B cell (primary cell): ENCODE data around the gene BOK. TPM values are rescaled to one million over a fixed set of nuclear protein-coding genes. Genes with fewer than 3 reads are reported as not detected.

Experiments used
- ATAC-seq: fragments of 200-7000 bp; cut with Tn5 transposase; one replicate; pipeline ENCODE4 v1.10.0; 2021; ENCODE audit warnings: low read depth, mild to moderate bottlenecking, moderate number of reproducible peaks, moderate library complexity
- CTCF ChIA-PET: fragments of 350-600 bp; sonication (Branson Sonifier 250); formaldehyde crosslinking; loops from one replicate; lab custom pipeline; 2021; ENCODE audit warnings: antibody characterized with exemption, inconsistent platforms; lab: Charles Lee
- POLR2A ChIA-PET: fragments of 350-600 bp; sonication (Branson Sonifier 250); formaldehyde crosslinking; loops from one replicate; lab custom pipeline; 2021; ENCODE audit warnings: antibody characterized with exemption; lab: Charles Lee
- DNase-seq: peaks from one replicate; pipeline ENCODE4 v3.0.0; 2013
- H2AFZ ChIP-seq: 2 replicates; pipeline ENCODE4 v1.6.1; 2012; ENCODE audit warnings: mild to moderate bottlenecking, low read depth, low read length; ENCODE audit not compliant: insufficient read depth, poor library complexity, severe bottlenecking
- H3K27ac ChIP-seq, 2 donors: 1 replicate in 1 of 2; 2 replicates in 1 of 2; pipeline ENCODE4 v1.5.1; 2012 to 2013; ENCODE audit warnings: low read length in 2 of 2, mild to moderate bottlenecking in 2 of 2, moderate library complexity in 1 of 2
- H3K27me3 ChIP-seq, 4 experiments: fragments of 200-600 bp in 1 of 4; sonication (generic) in 1 of 4; replicated peaks in 1 of 4; 1 replicate in 2 of 4; 2 replicates in 2 of 4; pipeline versions ENCODE4 v1.6.1 to v1.7.0; 2013 to 2016; ENCODE audit warnings: low read length in 3 of 4, mild to moderate bottlenecking in 2 of 4, mixed read lengths in 1 of 4, moderate library complexity in 1 of 4; ENCODE audit not compliant: insufficient read depth in 4 of 4, control insufficient read depth in 3 of 4; ENCODE audit errors: control extremely low read depth in 1 of 4
- H3K36me3 ChIP-seq, 2 experiments: replicated peaks in 1 of 2; 1 replicate in 1 of 2; 2 replicates in 1 of 2; pipeline versions ENCODE4 v1.6.1 to v1.7.1; 2013; ENCODE audit warnings: low read length in 1 of 2; ENCODE audit not compliant: insufficient read depth in 2 of 2, control insufficient read depth in 1 of 2; ENCODE audit errors: control extremely low read depth in 1 of 2, extremely low read depth in 1 of 2
- H3K4me1 ChIP-seq, 2 donors: fragments of 200-600 bp in 1 of 2; sonication (generic) in 1 of 2; 1 replicate in 1 of 2; 2 replicates in 1 of 2; pipeline versions ENCODE4 v1.5.1 to v1.6.1; 2013 to 2017; ENCODE audit warnings: low read length in 2 of 2; ENCODE audit not compliant: control insufficient read depth in 2 of 2, insufficient read depth in 2 of 2
- H3K4me2 ChIP-seq: replicated peaks from 2 replicates; pipeline ENCODE3; 2012; ENCODE audit warnings: mild to moderate bottlenecking, low read depth, low read length; ENCODE audit not compliant: poor library complexity, severe bottlenecking
- H3K4me3 ChIP-seq, 5 experiments: fragments of 200-600 bp in 1 of 5; sonication (generic) in 1 of 5; 1 replicate in 3 of 5; 2 replicates in 2 of 5; pipeline versions ENCODE4 v1.5.1 to v1.7.0; 2011 to 2016; ENCODE audit warnings: low read length in 4 of 5, mild to moderate bottlenecking in 4 of 5, low read depth in 2 of 5, control low read depth in 1 of 5, moderate library complexity in 1 of 5; ENCODE audit not compliant: insufficient read depth in 1 of 5; ENCODE audit errors: control extremely low read depth in 1 of 5, extremely low read depth in 1 of 5
- H3K79me2 ChIP-seq: fragments of 200-600 bp; sonication (generic); one replicate; pipeline ENCODE4 v1.6.0; 2016; ENCODE audit warnings: low read length; ENCODE audit not compliant: control insufficient read depth, insufficient read depth
- H3K9ac ChIP-seq: fragments of 200-600 bp; sonication (generic); 2 replicates; pipeline ENCODE4 v1.6.1; 2017; ENCODE audit warnings: mild to moderate bottlenecking, low read length, moderate library complexity
- H3K9me3 ChIP-seq, 3 donors: one replicate each; pipeline versions ENCODE4 v1.6.1 to v1.7.1; 2013; ENCODE audit warnings: low read length in 2 of 3; ENCODE audit not compliant: control insufficient read depth in 2 of 3, insufficient read depth in 1 of 3; ENCODE audit errors: control extremely low read depth in 1 of 3
- H4K20me1 ChIP-seq: 2 replicates; pipeline ENCODE4 v1.6.0; 2012; ENCODE audit warnings: mild to moderate bottlenecking, low read length; ENCODE audit not compliant: insufficient read depth, control insufficient read depth, poor library complexity, severe bottlenecking
- H3K27ac Mint-ChIP-seq: one replicate; pipeline ENCODE4 v1.8.0; 2021; ENCODE audit warnings: mixed read lengths
- H3K27me3 Mint-ChIP-seq: one replicate; pipeline ENCODE4 v1.8.0; 2021; ENCODE audit warnings: mixed read lengths
- H3K4me1 Mint-ChIP-seq: one replicate; pipeline ENCODE4 v1.8.0; 2021; ENCODE audit warnings: mixed read lengths
- H3K4me3 Mint-ChIP-seq: one replicate; pipeline ENCODE4 v1.8.0; 2021; ENCODE audit warnings: mixed read lengths
- H3K9me3 Mint-ChIP-seq: one replicate; pipeline ENCODE4 v1.8.0; 2022; ENCODE audit warnings: mixed read lengths; ENCODE audit not compliant: insufficient read depth
- EZH2 ChIP-seq: IDR thresholded peaks from 2 replicates; pipeline ENCODE4 v1.6.1; 2012; ENCODE audit warnings: borderline replicate concordance, low read depth, mild to moderate bottlenecking, moderate library complexity, low read length; ENCODE audit not compliant: insufficient read depth, poor library complexity, severe bottlenecking
- WGBS: methylation state at CpG from one replicate; pipeline ENCODE4 v1.1.5; 2013; ENCODE audit warnings: missing lambda C conversion rate; ENCODE audit not compliant: insufficient coverage; 5-methylcytosine and 5-hydroxymethylcytosine counted together
- intact Hi-C: fragments of 100-400 bp; cut with micrococcal nuclease; formaldehyde crosslinking; loops from one replicate; pipeline ENCODE4 v1.10.0; 2022
- polyA plus RNA-seq: library from polyadenylated mRNA; depleted of rRNA; stranded (reverse); fragments of >200 nt; gene quantifications from 2 replicates; pipeline ENCODE4 v1.2.3, GENCODE V29; 2012
- small RNA-seq: library from RNA; depleted of rRNA; stranded (forward); fragments of <200 nt; gene quantifications from one replicate; pipeline ENCODE3, GENCODE V24; 2012; ENCODE audit warnings: low replicate concordance, low read depth; ENCODE audit not compliant: insufficient read length
- total RNA-seq, 2 donors: library from RNA; stranded (reverse); fragments of 120-200 nt in 1 of 2; gene quantifications; 1 replicate in 1 of 2; 2 replicates in 1 of 2; pipeline versions ENCODE4 v1.2.3 to v1.2.4, GENCODE V29; 2013 to 2022
- TF ChIP-seq, protein P1 (sequence below): fragments of 200-600 bp; IDR thresholded peaks from one replicate; pipeline ENCODE4 v1.8.0; 2022; ENCODE audit warnings: antibody characterized with exemption, mild to moderate bottlenecking

BOK gene
- total and polyA plus RNA-seq, 2 donors (not counting 1 experiment from before 2014, with no cell fraction given), result 0.10 to 0.22 TPM

DNA sequence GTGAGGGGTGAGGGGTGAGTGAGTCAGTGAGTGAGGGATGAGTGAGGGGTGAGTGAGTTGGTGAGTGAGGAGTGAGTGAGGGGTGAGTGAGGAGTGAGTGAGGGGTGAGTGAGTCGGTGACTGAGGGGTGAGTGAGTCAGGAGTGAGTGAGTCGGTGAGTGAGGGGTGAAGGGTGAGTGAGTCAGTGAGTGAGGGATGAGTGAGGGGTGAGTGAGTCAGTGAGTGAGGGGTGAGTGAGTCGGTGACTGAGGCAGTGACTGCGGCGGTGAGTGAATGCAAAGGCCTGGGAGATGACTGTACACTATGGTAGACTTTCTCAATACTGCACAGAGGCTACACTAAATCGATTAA lies 61.8 kb downstream of the BOK start:
- no peaks in the 10 kb centered on the region for H3K9me3 ChIP-seq
- ChIA-PET POLR2A (no interaction called here), CTCF (no interaction called here)
- no peaks in the 10 kb centered on the region for H3K36me3 ChIP-seq
- no peak overlapping the region for H3K27ac Mint-ChIP-seq
- TF ChIP-seq EZH2, result no peak
- TF ChIP-seq, protein P1, sequence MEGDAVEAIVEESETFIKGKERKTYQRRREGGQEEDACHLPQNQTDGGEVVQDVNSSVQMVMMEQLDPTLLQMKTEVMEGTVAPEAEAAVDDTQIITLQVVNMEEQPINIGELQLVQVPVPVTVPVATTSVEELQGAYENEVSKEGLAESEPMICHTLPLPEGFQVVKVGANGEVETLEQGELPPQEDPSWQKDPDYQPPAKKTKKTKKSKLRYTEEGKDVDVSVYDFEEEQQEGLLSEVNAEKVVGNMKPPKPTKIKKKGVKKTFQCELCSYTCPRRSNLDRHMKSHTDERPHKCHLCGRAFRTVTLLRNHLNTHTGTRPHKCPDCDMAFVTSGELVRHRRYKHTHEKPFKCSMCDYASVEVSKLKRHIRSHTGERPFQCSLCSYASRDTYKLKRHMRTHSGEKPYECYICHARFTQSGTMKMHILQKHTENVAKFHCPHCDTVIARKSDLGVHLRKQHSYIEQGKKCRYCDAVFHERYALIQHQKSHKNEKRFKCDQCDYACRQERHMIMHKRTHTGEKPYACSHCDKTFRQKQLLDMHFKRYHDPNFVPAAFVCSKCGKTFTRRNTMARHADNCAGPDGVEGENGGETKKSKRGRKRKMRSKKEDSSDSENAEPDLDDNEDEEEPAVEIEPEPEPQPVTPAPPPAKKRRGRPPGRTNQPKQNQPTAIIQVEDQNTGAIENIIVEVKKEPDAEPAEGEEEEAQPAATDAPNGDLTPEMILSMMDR, result no peak
- H3K79me2 ChIP-seq, result peaks cover 93% of the 10 kb centered on the region
- no peak overlapping the region for H3K4me3 Mint-ChIP-seq
- peaks cover 20% of the 10 kb centered on the region for H3K4me1 Mint-ChIP-seq
- no peak overlapping the region for H2AFZ ChIP-seq
- intact Hi-C loops, result no loop called here
- no peaks in the 10 kb centered on the region for H3K27me3 Mint-ChIP-seq
- H3K9ac ChIP-seq, result no peak overlapping the region
- no peak overlapping the region for H3K27ac ChIP-seq
- H3K4me1 ChIP-seq, result peaks cover 15 to 18% of the 10 kb centered on the region in 2 donors
- DNase-seq, result no peak
- no peaks in the 10 kb centered on the region for H3K27me3 ChIP-seq
- H4K20me1 ChIP-seq, result no peaks in the 10 kb centered on the region
- no peak overlapping the region for H3K4me2 ChIP-seq
- H3K4me3 ChIP-seq, result no peak overlapping the region
- ATAC-seq, result no peak
- WGBS, result 81% methylated on average over 4 of the region's 6 CpGs
- H3K9me3 Mint-ChIP-seq, result no peaks in the 10 kb centered on the region

Small RNA genes within 50 kb of the gene (small RNA-seq; reads per million reads assigned to genes)
- 1.5 reads per million for gene RNA5SP122

Other genes with a start within 250 kb of the BOK start
- 127 and 153 TPM in 2 replicates for gene HDLBP, start 243.1 kb upstream of the BOK start, total RNA-seq
- 54.7 and 55.1 TPM in 2 replicates for gene HDLBP, start 243.1 kb upstream of the BOK start, polyA plus RNA-seq
- gene SEPTIN2, start 242.8 kb upstream of the BOK start, total RNA-seq, result 270 and 305 TPM in 2 replicates
- gene SEPTIN2, start 242.8 kb upstream of the BOK start, polyA plus RNA-seq, result 71.8 and 152 TPM in 2 replicates
- 114 and 151 TPM in 2 replicates for gene FARP2, start 202.5 kb upstream of the BOK start, total RNA-seq
- 37.1 and 52.6 TPM in 2 replicates for gene FARP2, start 202.5 kb upstream of the BOK start, polyA plus RNA-seq
- gene STK25, start 50.2 kb upstream of the BOK start, total RNA-seq, result 183 TPM in 2 replicates
- gene STK25, start 50.2 kb upstream of the BOK start, polyA plus RNA-seq, result 378 and 418 TPM in 2 replicates
- 26.5 and 29.9 TPM in 2 replicates for gene THAP4, start 78.4 kb downstream of the BOK start, total RNA-seq
- gene THAP4, start 78.4 kb downstream of the BOK start, polyA plus RNA-seq, result 26.8 and 41.0 TPM in 2 replicates
- 130 and 145 TPM in 2 replicates for gene ATG4B, start 78.9 kb downstream of the BOK start, total RNA-seq
- gene ATG4B, start 78.9 kb downstream of the BOK start, polyA plus RNA-seq, result 130 and 161 TPM in 2 replicates
- 20.7 and 26.3 TPM in 2 replicates for gene DTYMK, start 128.1 kb downstream of the BOK start, total RNA-seq
- gene DTYMK, start 128.1 kb downstream of the BOK start, polyA plus RNA-seq, result 16.3 and 19.5 TPM in 2 replicates
- gene ING5, start 143.3 kb downstream of the BOK start, total RNA-seq, result 82.9 and 91.1 TPM in 2 replicates
- 70.7 and 75.9 TPM in 2 replicates for gene ING5, start 143.3 kb downstream of the BOK start, polyA plus RNA-seq
- 57.1 and 67.7 TPM in 2 replicates for gene D2HGDH, start 175.9 kb downstream of the BOK start, total RNA-seq
- gene D2HGDH, start 175.9 kb downstream of the BOK start, polyA plus RNA-seq, result 44.0 and 64.5 TPM in 2 replicates
- gene GAL3ST2, start 218.1 kb downstream of the BOK start, total RNA-seq, result 0.51 TPM in 1 of 2 replicates, not detected in the other
- gene GAL3ST2, start 218.1 kb downstream of the BOK start, polyA plus RNA-seq, result 0.10 and 0.30 TPM in 2 replicates